GM18517 (cell line): Measurements from ENCODE around the gene TIGD7.
"Not testable (repeated sequence)": the region's sequence is repeated elsewhere in the genome, so short reads cannot be mapped to it uniquely, and the experiment has no call there.

Source experiments
- ATAC-seq: cut with Tn5 transposase; IDR thresholded peaks from one replicate; pipeline ENCODE4 v1.9.1; 2021; ENCODE audit warnings: mild to moderate bottlenecking, moderate library complexity; ENCODE audit not compliant: unreplicated experiment

The TIGD7 gene

GRCh38 chr16:3282730-3283542 is 22.3 kb downstream of the TIGD7 start, which contains the start of gene ZNF263:
TSS of gene ZNF263 (plus strand) at chr16:3283491. CDS start at chr16:3283819, 328 bp downstream.
- peak; percentile 81 for ATAC-seq

- peak; percentile 34 for ATAC-seq
These were observed 23.0 kb downstream of the TIGD7 start for GRCh38 chr16:3282103-3282729.

- ATAC-seq: no peak
These were observed 23.9 kb downstream of the TIGD7 start for GRCh38 chr16:3281222-3281820.

GRCh38 chr16:3276679-3277078 is 28.6 kb downstream of the TIGD7 start:
- ATAC-seq: no peak

GRCh38 chr16:3274947-3275346 is 30.3 kb downstream of the TIGD7 start:
- ATAC-seq: no peak

- no peak for ATAC-seq
These were observed 30.7 kb downstream of the TIGD7 start for GRCh38 chr16:3274490-3274889.

GRCh38 chr16:3271281-3271680 is 33.9 kb downstream of the TIGD7 start:
- not testable (repeated sequence) for ATAC-seq

- ATAC-seq: not testable (repeated sequence)
These were observed 34.5 kb downstream of the TIGD7 start for GRCh38 chr16:3270718-3271117.

GRCh38 chr16:3268294-3268693 is 36.9 kb downstream of the TIGD7 start:
- no peak for ATAC-seq

- no peak for ATAC-seq
These were observed 38.2 kb downstream of the TIGD7 start for GRCh38 chr16:3266873-3267537.

- ATAC-seq: peak; percentile 81
These were observed 40.8 kb downstream of the TIGD7 start for GRCh38 chr16:3264137-3265036.

GRCh38 chr16:3262517-3262916 is 42.7 kb downstream of the TIGD7 start:
- ATAC-seq: no peak

GRCh38 chr16:3259836-3260235 is 45.4 kb downstream of the TIGD7 start:
- ATAC-seq: no peak

- ATAC-seq: no peak
These were observed 48.3 kb downstream of the TIGD7 start for GRCh38 chr16:3256866-3257465.

- no peak for ATAC-seq
These were observed 48.9 kb downstream of the TIGD7 start, which contains the start of gene MEFV for GRCh38 chr16:3256146-3256865. TSS of gene MEFV (minus strand) at chr16:3256633. CDS start at chr16:3256587, 46 bp downstream.

- no peak for ATAC-seq
These were observed 50.9 kb downstream of the TIGD7 start for GRCh38 chr16:3254309-3254708.

GRCh38 chr16:3252967-3253366 is 52.3 kb downstream of the TIGD7 start:
- ATAC-seq: no peak

GRCh38 chr16:3249451-3249850 is 55.8 kb downstream of the TIGD7 start:
- no peak for ATAC-seq

GRCh38 chr16:3249020-3249419 is 56.2 kb downstream of the TIGD7 start:
- ATAC-seq: no peak
